HG03432 (cell line): ENCODE data around the gene SIRT2.
A peak's percentile ranks its signal among the peaks of the same experiment; 100 is the strongest.
"Not testable (repeated sequence)": the region's sequence is repeated elsewhere in the genome, so short reads cannot be mapped to it uniquely, and the experiment has no call there.

ENCODE experiments used
- ATAC-seq: cut with Tn5 transposase; IDR thresholded peaks from one replicate; pipeline ENCODE4 v1.9.1; 2021; ENCODE audit warnings: mild to moderate bottlenecking, moderate library complexity; ENCODE audit not compliant: unreplicated experiment

SIRT2 gene

DNA sequence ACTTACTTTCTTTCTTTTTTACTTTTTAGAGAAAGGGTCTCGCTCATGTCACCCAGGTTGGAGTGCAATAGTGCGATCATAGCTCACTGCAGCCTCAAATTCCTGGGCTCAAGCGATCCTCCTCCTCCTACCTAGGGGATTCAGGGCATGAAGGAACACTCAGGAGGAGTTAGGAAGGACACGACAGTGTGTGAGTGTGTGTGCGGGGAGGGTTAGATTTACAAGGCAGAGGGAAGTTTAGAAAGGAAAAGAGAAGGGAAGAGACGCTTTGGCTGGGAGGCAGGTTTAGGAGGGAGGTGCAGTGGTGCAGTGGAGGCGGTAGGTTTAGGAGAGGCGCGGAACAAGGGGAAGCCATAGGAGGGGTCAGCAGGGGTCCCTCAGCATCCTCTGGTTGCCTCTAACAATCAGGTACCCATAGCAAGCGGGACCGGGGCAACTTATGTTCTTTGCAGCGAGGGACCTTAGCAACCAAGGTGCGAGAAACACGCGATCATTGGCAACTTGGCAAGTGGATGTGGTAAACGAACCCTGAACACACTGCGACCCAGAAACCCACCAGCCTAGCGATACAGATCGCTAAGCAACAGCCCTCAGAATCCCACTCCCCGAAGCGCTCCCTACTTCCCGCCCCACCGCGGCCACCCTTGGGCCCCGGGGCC is 501 bp downstream of the SIRT2 start:
- no peak for ATAC-seq

DNA sequence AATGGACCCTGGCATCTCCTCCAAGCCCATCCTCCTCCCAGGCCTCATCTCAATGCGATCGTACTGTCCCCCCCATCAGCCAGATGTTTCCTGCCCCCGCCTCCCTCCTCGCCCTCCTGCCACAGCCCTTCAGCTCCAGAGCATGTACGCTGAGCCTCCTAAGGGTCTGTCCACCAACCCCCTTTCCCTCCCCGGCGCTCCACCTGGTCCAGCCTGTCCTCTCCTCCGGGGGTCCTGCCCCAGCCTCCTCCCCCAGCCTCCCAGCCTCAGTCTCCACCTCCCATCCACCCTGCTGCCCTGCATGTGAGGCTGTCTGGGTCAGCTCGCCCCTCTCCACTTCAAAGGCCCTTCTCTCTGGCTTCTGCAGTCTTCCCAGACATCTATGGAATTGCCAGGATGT is 4.5 kb downstream of the SIRT2 start:
- ATAC-seq, result no peak

DNA sequence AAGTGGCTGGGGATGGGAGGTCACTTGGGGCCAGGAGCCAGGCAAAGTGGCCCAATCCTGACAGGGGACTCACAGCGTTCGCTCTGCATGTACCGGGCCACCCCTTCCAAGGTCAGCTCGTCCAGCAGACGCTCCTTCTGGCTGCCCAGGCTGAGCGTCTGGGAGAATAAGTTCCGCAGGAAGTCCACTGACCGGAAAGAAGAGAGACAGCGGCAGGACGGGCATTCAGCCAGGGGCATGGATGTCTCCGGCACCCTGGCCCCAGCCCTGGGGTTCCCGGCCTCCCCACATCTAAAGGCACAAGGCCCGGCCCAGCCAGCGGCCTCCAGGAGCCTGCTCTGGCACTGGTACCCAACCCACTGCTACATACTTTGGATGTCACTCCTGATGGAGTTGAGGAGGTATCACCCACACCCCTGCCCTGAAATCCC is 6.1 kb downstream of the SIRT2 start:
- no peak for ATAC-seq

DNA sequence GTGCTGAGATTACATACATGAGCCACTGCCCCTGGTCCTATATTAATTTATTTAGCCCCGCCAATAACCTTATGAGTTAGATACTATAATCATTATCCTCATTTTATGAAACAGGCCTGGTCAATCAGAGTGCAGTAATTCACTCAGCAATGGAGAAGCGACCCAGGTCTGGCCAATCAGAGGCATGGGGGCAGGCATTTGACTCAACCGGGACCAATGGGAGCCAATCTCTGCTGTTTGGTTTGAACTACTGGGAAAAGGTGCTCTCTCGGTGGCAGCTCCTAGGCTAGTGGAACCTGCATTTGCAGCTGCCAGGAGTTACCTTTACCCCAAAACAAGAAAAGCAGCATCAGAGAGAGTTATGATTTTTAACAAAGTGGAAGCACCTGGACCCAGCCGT is 6.6 kb downstream of the SIRT2 start:
- no peak for ATAC-seq

DNA sequence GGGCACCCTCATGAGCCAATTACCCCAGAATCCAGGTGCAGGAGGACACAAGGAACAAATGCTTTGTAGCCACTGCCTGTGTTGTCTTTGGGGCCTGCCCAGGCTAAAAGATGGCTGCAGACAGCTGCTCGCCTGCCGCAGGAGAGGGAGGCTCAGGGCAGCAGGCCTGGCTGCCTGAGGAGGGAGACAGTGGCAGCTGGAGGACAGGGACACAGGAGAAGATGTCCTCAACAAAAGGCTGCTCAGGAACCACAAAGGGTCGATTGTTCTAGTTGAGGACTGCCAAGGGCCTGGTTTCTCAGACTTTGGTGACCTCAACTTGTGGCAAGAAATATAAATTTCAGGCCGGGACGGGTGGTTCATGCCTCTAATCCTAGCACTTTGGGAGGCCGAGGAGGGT is 7.6 kb downstream of the SIRT2 start:
- ATAC-seq, result no peak

DNA sequence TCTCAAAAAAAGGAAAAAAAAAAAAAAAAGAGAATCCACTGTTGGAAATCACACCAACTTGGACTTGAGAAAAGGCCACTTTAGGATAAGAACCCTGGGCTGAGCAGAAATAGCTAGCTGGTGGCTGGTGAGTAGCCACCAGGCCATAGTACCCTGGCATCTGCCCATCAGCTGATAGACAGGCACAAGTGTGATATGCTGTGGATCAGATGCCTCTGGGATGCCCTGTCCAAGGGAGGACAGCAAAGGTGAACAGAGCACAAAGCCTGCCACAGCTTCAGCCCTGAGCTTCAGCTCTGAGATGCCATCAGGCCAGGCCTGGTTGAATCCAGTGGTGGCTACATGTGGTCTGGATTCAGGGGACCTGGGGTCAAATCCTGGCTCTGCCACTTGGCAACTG is 8.7 kb downstream of the SIRT2 start:
- ATAC-seq, result no peak

DNA sequence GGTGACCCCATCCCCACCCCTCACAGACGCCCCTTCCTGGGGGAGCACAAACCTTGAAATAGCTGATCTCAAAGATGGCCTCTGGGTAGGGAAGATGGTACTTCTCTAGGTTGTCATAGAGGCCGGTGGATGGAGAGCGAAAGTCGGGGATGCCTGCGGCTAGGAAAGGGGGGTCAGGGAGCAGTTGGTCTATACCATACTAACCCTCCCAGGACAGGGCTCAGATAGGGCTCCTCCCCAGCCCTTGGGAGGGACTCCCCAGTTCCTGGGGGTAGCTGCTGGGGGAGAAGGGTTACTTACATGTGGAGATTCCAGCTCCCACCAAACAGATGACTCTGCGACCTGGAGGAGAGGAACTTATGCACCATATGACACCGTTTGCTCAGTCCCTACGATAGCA is 9.6 kb downstream of the SIRT2 start:
- ATAC-seq, result no peak

DNA sequence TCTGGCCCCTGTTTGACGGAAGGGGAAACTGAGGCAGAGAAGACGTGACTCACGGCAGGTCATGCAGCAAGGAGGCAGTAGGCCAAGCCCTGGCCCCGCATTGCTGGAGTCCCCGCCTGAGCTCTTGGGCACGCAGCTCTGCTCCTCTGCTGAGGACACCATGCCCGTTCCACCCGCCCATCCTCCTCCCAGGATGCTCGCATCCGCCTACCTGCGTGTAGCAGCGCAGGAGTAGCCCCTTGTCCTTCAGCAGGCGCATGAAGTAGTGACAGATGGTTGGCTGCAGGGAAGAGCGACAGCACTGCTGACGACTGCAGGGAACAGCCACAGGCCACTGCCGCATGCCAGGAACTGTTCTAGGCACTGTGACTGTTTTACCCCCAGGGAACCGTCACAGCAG is 10.5 kb downstream of the SIRT2 start:
- no peak for ATAC-seq

DNA sequence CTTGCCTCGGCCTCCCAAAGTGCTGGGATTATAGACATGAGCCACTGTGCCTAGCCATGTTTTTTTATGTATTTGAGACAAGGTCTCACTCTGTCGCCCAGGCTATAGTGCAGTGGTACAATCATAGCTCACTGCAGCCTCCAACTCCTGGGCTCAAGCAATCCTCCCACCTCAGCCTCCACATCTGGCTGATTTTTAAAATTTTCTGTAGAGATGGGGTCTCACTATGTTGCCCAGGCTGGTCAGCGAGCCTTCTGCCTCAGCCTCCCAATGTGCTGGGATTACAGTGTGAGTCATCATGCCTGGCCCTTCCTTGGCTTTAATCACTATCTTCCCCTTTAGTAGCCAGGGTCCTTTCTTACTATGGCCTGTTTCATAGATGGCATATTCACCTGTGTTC is 14.7 kb downstream of the SIRT2 start:
- not testable (repeated sequence) for ATAC-seq

DNA sequence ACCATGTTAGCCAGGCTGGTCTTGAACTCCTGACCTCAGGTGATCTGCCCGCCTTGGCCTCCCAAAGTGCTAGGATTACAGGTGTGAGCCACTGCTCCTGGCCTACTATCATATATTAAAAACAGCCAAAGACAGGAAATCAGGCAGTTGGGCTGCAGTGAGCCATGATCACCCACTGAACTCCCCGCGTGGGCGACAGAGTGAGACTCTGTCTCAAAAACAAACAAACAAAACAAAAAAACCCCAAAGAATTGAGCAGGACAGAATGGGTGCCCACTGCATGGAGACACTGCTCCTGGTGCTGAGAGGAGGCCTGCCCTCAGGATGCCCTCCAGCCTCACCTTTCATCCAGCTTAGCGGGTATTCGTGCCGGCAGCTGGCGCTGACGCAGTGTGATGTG is 16.1 kb downstream of the SIRT2 start:
- ATAC-seq, result no peak

DNA sequence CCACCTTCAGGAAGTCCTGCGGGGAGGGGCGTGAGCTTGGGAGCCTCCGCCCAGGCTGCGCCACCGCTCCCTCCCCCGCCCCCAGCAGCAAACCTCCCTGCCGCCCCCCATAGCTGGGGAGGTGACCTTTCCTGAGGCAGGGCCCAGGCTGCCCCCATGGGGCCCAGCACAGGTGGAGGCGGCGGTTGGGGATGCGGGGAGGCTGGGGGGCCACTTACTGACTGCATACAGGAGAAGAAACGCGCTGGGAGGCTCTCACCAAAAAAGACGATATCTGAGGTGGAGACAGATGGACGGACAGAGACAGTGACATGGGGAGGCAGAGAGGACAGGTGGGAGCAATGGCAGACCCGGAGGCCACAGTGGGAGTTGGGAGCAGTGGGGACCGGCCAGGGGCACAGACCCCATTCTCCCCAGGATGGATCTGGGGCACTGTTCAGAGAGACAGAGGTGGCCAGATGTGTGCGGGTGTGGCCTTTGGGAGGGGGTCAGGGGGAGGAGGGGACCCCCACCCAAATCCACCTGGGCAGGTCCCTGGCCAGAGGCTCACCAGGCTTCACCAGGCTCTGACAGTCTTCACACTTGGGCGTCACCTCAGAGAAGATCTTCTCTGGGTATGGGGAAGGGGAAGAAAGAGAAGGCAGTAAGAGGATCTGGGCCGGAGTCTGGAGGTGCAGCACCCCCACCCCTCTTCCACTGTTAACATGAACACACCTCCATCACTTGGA is 18.4 kb downstream of the SIRT2 start:
- no peak for ATAC-seq

DNA sequence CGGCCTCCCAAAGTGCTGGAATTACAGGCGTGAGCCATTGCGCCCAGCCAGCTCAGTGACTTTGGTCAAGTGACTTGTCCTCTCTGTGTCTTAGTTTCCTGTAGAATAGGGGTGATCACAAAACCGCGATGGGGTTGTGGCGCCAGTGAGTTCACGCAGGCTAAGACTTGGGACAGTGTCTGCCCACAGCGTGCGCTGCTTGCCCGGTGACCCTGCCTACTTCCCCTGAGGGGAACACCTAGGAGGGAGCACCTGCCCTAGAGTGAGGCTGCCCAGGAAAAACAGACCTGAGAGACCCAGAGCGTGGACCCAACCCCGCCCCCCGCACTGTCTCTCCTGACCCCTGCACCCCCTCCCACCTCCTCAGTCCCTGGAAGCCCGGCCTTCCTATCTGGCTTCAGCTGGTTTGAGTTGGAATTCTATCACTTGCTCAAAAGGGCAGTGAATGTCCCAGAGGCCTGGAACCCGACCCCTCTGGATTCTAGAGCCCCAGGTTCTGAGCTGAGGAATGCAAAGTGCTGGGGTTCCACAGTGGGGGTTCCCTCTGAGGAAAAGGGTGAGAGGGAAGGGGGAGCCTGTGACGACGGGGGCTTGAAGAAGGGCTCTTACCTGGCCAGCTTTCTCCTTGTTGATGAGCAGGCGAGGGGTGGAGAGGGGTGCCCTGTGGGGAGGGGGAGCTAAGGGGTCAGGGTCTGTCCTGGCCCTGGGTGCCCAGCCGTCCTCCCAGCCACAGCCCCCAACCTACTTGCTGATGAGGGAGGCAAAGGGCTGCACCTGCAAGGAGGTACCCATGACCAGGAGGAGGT is 19.1 kb downstream of the SIRT2 start:
- no peak for ATAC-seq

DNA sequence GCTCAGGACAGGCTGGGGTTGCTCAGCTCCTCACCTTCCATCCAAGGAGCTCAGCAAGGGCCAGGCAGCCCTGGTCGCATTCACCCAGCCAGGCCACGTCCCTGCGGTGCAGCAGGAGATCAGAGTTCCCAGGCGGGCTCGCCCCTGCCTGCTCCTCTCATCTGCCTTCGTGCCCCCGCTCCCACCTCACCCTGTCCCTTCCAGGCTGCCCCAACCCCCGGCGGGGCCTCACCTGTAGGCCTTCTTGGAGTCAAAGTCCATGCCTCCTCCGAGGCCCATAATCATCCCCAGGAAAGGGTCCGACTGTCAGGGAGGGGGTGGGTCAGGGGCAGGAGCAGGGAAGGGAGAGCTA is 20.0 kb downstream of the SIRT2 start:
- ATAC-seq, result no peak

DNA sequence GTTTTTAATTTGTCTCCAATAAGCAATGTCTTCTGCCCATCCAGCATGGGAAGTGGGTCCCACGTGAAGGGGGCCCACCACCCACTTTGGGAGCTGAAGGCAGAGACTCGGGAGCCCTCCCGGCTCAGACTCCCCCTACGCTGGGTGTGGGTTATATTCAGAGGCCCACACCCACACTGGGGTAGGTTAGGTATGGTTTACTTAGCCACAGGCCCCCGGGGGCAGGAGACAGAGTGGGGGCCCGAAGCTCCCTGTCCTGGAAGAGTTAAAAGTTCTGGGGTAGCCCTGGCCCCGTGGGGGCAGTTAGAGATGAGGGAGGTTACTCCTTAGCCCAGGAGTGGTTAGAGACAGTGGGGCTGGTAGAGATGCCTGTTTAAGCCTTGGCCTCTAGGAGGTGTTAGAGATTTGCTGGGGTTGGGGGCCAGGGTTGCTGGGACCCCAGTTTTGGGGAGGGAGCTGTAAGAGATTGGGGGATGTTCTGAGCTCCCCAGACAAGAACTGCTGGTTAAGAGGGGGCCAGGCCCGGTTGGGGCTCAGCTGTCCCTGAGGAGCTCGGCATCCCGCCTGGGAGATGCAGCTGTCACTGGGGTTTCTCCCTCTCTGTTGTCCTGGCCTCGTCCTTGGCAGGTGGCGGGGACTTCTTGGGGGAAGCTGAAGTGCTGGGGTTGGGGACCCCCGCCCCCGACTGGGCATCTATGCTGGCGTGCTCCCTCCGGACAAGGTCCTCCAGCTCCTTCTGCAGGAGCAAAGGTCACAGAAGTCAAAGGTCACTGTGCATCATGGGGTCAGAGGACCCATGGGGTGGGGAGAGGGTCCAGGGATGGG is 20.6 kb downstream of the SIRT2 start:
- no peak for ATAC-seq

DNA sequence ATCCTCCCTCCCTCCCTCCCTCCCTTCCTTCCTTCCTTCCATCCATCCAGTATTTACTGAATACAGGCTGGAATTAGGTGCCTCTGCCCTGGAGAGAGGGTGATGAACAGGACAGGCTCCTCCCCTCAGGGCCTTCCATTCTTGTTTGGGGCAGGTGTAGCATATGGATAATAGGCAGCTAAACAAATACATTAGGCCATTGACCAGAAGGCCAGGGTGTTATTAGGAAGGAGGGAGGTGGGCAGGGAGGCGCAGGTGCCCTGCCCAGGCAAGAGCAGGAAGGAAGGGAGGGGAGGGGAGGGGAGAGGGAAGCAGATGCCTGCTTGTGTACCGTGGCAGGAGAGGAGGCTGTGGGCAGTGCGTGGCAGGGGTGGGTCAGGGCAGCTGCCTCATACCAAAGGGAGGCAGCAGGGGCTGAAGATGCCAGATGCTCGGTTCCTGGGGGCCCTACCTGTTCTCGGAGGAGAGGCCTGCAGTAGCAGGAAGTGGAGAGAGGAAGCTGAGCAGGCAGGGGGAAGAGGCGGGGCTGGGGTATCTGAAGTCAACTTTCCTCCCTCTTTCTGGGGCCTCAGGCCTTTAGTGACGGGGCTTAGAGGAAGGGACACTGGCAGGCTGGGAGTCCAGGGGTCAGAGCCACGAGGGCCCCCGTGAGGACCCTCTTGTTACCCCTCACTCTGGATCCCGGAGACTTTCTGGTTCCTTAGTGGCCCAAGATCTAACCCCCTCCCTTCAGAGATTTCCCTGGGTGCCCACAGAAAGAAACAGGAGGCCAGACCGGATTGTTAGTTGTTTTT is 21.4 kb downstream of the SIRT2 start, which contains the start of gene RINL:
Gene RINL (minus strand): TSS at position 495 of the 794 bp plus-strand sequence. CDS start 1,533 bp downstream, outside the sequence.
- ATAC-seq, result peak; percentile 64

DNA sequence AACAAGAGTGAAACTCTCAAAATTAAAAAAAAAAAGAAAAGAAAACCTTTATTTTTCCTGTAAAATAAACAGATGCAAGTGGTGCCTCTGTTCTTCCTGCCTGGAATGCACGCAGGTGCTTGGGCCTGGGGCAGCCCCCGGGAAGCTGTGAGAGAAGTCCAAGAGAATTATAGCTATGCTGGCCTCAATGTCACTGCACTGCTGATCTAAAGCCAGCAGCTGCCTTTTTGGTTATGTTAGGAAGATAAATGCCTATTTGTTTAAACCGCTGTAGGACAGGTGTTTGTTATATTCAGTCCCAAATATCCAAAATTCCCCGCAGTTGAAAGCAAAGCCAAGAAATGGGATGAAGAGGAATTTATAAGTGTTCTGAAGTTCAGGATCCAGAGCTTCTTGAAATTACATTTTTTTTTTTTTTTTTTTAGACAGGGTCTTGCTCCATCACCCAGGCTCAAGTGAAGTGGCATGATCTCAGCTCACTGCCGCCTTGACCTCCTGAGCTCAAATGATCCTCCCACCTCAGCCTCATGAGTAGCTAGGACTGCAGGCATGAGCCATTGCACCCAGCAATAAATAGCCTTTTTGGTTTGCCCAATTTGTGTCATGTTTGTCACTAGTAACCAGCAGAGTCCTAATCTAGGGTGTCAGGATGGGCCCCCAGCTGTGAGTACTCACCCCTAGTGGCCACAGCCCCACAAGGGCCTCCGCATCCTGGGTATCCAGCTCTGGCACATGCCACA is 23.6 kb downstream of the SIRT2 start:
- ATAC-seq, result no peak

DNA sequence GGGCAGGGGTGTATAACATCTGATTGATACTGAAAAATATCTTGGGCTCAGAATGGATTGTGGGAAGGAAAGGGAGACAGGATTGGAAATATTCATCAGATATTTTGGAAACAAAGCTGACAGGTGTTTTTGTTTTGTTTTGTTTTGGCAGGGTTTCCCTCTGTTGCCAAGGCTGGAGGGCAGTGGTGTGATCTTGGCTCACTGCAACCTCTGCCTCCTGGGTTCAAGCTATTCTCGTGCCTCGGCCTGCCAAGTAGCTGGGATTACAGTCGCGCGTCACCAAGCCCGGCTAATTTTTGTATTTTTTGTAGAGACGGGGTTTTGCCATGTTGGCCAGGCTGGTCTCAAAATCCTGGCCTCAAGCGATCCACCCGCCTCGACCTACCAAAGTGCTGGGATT is 26.0 kb downstream of the SIRT2 start:
- ATAC-seq, result not testable (repeated sequence)

DNA sequence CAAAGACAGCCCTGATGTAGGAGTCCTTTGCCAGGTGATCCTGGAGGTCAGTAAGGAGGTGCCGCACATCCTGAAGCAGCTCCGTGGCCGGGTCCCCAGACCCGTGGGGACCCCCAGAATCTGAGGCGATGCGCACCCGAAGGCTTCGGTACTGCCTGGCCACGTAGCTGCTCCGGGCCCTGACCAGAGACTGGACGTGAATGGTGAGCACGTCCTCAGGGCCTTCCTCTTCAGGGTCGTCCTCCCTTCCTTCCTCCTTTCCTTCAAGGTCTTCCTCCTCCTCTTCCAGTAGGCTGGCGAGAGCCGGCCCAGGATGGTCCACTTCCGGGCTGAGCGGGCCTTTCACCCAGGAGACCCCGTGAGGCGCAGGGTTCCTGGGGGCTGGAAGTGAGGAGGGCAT is 28.8 kb downstream of the SIRT2 start:
- no peak for ATAC-seq

DNA sequence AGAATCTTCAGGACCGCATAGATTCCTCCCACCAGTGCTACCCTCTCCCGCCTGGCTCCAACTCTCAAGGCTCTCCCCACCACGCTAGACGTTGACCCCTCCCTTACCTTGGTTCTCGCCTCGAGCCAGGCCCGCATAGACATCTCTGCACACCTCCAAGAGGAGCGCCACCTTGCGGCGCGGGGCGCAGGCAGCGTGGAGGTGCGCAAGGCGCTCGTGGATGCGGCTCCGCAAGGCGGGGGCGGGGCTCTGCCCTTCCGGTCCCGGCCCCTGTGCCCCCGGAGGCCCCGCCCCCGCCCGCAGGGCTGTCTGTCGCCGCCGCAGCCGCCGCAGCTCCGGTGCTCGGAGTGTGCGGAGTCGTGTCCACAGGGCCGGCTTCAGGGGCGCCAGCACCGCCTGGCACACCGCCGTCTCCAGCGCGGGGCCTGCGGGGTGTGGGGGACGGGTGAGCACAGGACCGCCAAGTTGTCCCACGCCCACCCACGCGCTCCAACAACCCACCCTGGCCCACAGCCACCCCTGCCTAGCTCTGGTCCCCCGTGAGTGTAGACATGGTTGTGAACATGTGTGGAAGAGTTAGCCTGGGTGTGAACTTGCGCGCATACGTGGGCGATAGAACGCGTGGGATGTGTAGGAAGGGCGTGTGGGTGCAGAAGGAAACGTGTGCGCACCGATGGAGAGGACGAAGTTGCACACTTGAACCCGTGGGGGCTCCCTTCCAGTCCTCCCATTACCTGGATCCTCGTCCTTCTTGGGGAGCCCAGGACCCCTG is 29.4 kb downstream of the SIRT2 start:
- peak; percentile 87 for ATAC-seq
